Neuronal stem cell (in vitro differentiated cells): ENCODE data around the gene PROX1.

Experiments used
- DNase-seq: peaks from one replicate; pipeline ENCODE4 v3.0.0-alpha.2; 2013; ENCODE audit warnings: low spot score
- H2AFZ ChIP-seq: one replicate; pipeline ENCODE4 v1.6.1; 2013; ENCODE audit warnings: mild to moderate bottlenecking, low read length, inconsistent platforms
- H2AK5ac ChIP-seq: 2 replicates; pipeline ENCODE4 v1.6.1; 2013; ENCODE audit warnings: low read depth, mild to moderate bottlenecking, inconsistent platforms, low read length, moderate library complexity, mixed read lengths
- H2BK120ac ChIP-seq: 2 replicates; pipeline ENCODE4 v1.6.1; 2013; ENCODE audit warnings: low read depth, mild to moderate bottlenecking, inconsistent platforms, low read length, moderate library complexity, mixed read lengths
- H2BK12ac ChIP-seq: one replicate; pipeline ENCODE4 v1.6.1; 2013; ENCODE audit warnings: low read length, inconsistent platforms
- H2BK15ac ChIP-seq: 2 replicates; pipeline ENCODE4 v1.6.1; 2013; ENCODE audit warnings: mild to moderate bottlenecking, low read length, inconsistent platforms, mixed read lengths
- H2BK5ac ChIP-seq: one replicate; pipeline ENCODE4 v1.6.1; 2013; ENCODE audit warnings: inconsistent platforms, mild to moderate bottlenecking, low read length, moderate library complexity
- H3K14ac ChIP-seq: one replicate; pipeline ENCODE4 v1.6.1; 2013; ENCODE audit warnings: low read length, inconsistent platforms
- H3K18ac ChIP-seq: 2 replicates; pipeline ENCODE4 v1.6.1; 2013; ENCODE audit warnings: low read length, inconsistent platforms
- H3K23ac ChIP-seq: 2 replicates; pipeline ENCODE4 v1.6.1; 2013; ENCODE audit warnings: low read depth, mild to moderate bottlenecking, mixed read lengths, low read length, inconsistent platforms; ENCODE audit not compliant: poor library complexity
- H3K27ac ChIP-seq: replicated peaks from 3 replicates; pipeline ENCODE4 v1.5.1; 2013; ENCODE audit warnings: low read length, inconsistent platforms
- H3K27me3 ChIP-seq, 3 experiments: 2 replicates each; pipeline ENCODE4 v1.6.1; 2013; ENCODE audit warnings: low read length in 3 of 3, mild to moderate bottlenecking in 2 of 3, inconsistent platforms in 1 of 3, low read depth in 1 of 3, mixed read lengths in 1 of 3, moderate library complexity in 1 of 3; ENCODE audit not compliant: control insufficient read depth in 3 of 3, insufficient read depth in 3 of 3
- H3K36me3 ChIP-seq, 2 donors: replicated peaks in 1 of 2; 2 replicates each; pipeline ENCODE4 v1.6.1; 2013; ENCODE audit warnings: low read length in 2 of 2; ENCODE audit not compliant: control insufficient read depth in 2 of 2, insufficient read depth in 2 of 2
- H3K4ac ChIP-seq: 2 replicates; pipeline ENCODE4 v1.6.1; 2013; ENCODE audit warnings: inconsistent platforms, mild to moderate bottlenecking, low read length, moderate library complexity
- H3K4me1 ChIP-seq, 2 donors: 1 replicate in 1 of 2; 2 replicates in 1 of 2; pipeline ENCODE4 v1.6.1; 2013; ENCODE audit warnings: low read length in 2 of 2, low read depth in 1 of 2; ENCODE audit not compliant: control insufficient read depth in 2 of 2, insufficient read depth in 1 of 2
- H3K4me2 ChIP-seq: one replicate; pipeline ENCODE4 v1.6.1; 2013; ENCODE audit warnings: mild to moderate bottlenecking, low read length, inconsistent platforms; ENCODE audit not compliant: insufficient read depth, poor library complexity, severe bottlenecking
- H3K4me3 ChIP-seq, 2 donors: 2 replicates each; pipeline ENCODE4 v1.5.1; 2013; ENCODE audit warnings: low read length in 2 of 2, mild to moderate bottlenecking in 2 of 2, inconsistent platforms in 1 of 2, moderate library complexity in 1 of 2
- H3K79me1 ChIP-seq: one replicate; pipeline ENCODE4 v1.6.1; 2013; ENCODE audit warnings: low read depth, mild to moderate bottlenecking, inconsistent platforms, low read length, moderate library complexity
- H3K9ac ChIP-seq: one replicate; pipeline ENCODE4 v1.6.1; 2013; ENCODE audit warnings: mild to moderate bottlenecking, low read depth, low read length, inconsistent platforms; ENCODE audit not compliant: poor library complexity
- H3K9me3 ChIP-seq, 2 donors: replicated peaks in 1 of 2; 2 replicates each; pipeline versions ENCODE3 to v1.6.1; 2013; ENCODE audit warnings: low read length in 2 of 2, mild to moderate bottlenecking in 2 of 2, inconsistent platforms in 1 of 2, low read depth in 1 of 2, mixed read lengths in 1 of 2, moderate library complexity in 1 of 2; ENCODE audit not compliant: control insufficient read depth in 2 of 2, insufficient read depth in 1 of 2
- H4K8ac ChIP-seq: one replicate; pipeline ENCODE4 v1.6.1; 2013; ENCODE audit warnings: low read depth, mild to moderate bottlenecking, inconsistent platforms, low read length, moderate library complexity
- H4K91ac ChIP-seq: one replicate; pipeline ENCODE4 v1.6.1; 2013; ENCODE audit warnings: low read length, low read depth, mild to moderate bottlenecking, inconsistent platforms; ENCODE audit not compliant: poor library complexity
- WGBS, 2 donors: extraction: QIAGEN DNeasy Blood & Tissue Kit; methylation state at CpG; one replicate each; pipeline ENCODE4 v1.1.7; 2013; ENCODE audit warnings: missing lambda C conversion rate in 2 of 2, mixed read lengths in 1 of 2; ENCODE audit not compliant: insufficient read length in 2 of 2, insufficient replicate concordance in 1 of 2; ENCODE audit errors: extremely low coverage in 2 of 2; 5-methylcytosine and 5-hydroxymethylcytosine counted together

PROX1 gene

DNA sequence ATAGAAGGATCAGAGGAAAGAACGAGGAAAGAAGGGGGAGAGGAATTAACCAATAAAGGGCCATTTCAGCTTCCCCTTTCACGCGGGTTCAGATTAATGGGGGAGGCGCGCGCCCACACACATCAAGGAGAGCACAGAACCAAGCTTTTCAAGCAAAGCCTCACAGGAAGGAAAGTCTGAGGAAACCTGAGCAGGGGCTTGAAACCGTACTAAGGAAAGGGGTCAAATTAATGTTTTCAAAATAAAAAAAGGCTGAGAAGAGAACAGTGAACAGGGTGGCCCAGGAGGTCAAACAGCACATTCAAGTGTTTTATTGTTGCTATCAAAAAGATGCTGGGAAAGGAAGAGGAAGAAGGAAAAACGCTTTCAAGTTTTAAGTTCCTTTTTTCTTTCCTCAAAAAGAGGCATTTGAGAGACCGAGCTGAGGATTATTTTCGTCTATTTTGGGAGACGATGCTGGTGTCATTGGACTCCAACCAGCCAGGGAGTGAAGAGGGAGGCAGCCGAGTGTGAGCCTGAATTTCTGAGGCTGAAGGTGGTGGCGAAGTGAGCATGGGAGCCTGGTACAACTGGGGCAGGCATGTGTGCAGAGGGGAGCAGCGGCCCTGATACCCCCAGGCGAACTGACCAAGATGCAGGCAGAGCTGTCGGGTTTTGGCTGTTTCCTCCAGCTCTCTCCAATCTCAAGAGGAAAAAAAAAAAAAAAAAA, 88.4 kb downstream of the PROX1 start:
- Histone ChIP-seq H3K36me3 (no peaks in the 10 kb centered on the region), H3K4me2 (no peak overlapping the region), H3K4me1 (peaks cover 3 to 10% of the 10 kb centered on the region in 2 donors), H4K91ac (no peak overlapping the region), H2BK15ac (no peak overlapping the region), H3K4ac (no peak overlapping the region), H2BK5ac (no peak overlapping the region), H3K9me3 (no peaks in the 10 kb centered on the region), H3K14ac (peak overlapping the region; percentile 86), H3K27me3 (no peaks in the 10 kb centered on the region), H3K4me3 (no peak overlapping the region), H2BK120ac (no peak overlapping the region), H2AK5ac (no peak overlapping the region), H4K8ac (no peak overlapping the region), H3K18ac (peak overlapping the region; percentile 79), H3K9ac (no peak overlapping the region), H3K79me1 (no peaks in the 10 kb centered on the region), H3K23ac (no peak overlapping the region), H2BK12ac (no peak overlapping the region), H2AFZ (no peak overlapping the region), H3K27ac (no peak overlapping the region)
- no peak for DNase-seq
- WGBS, 2 donors, result no CpG with 5 or more reads among the region's 16 CpGs

DNA sequence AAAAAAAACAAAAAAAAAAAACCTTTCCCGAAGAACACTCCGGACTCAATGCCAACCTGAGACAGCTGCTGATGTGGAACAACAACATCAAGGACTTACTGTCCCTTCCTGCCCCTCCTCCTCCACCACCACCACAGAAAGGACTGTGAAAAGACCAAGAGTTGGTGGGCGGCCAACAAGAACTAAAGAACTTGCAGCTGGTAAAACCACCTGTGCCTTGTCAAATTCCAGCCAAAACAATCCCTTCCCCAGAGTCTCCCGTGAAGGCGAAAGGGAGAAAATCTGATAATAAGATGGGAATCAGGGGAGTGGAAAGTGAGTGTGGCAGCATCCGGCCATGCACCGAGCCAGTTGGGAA, 88.9 kb downstream of the PROX1 start:
- no peak overlapping the region for H3K27ac ChIP-seq
- no peak overlapping the region for H3K18ac ChIP-seq
- H3K27me3 ChIP-seq, result no peaks in the 10 kb centered on the region
- no peak overlapping the region for H2AK5ac ChIP-seq
- DNase-seq, result no peak
- H3K9ac ChIP-seq, result no peak overlapping the region
- H3K79me1 ChIP-seq, result no peaks in the 10 kb centered on the region
- no peak overlapping the region for H4K91ac ChIP-seq
- WGBS, 2 donors, result no CpG with 5 or more reads among the region's 7 CpGs
- no peak overlapping the region for H3K14ac ChIP-seq
- no peak overlapping the region for H3K4me2 ChIP-seq
- no peak overlapping the region for H3K4ac ChIP-seq
- no peak overlapping the region for H2BK5ac ChIP-seq
- no peak overlapping the region for H2BK12ac ChIP-seq
- no peak overlapping the region for H2BK15ac ChIP-seq
- no peak overlapping the region for H2BK120ac ChIP-seq
- H3K23ac ChIP-seq, result no peak overlapping the region
- H3K4me3 ChIP-seq, result no peak overlapping the region
- no peaks in the 10 kb centered on the region for H3K36me3 ChIP-seq
- H4K8ac ChIP-seq, result no peak overlapping the region
- no peak overlapping the region for H2AFZ ChIP-seq
- peaks cover 3 to 8% of the 10 kb centered on the region in 2 donors for H3K4me1 ChIP-seq
- H3K9me3 ChIP-seq, result no peaks in the 10 kb centered on the region

DNA sequence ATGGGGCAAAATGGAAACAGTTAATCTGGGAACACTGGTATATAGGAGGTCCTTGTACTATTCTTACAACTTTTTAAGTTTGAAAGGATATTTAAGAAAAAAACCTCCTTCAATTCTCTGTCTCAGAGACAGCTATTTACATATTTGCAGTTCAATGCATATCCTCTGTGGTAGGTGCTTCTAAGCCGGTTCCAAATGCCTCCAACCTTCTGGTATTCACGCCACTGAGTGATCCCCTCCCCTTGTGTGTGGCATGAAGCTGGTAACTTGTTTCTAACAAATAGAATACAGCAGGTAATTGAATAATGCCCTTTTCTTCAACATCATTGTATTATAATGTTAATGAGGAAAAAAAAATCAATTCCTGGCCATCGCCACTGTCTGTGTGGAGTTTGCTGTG, 91.2 kb downstream of the PROX1 start:
- no peak overlapping the region for H3K14ac ChIP-seq
- H3K18ac ChIP-seq, result no peak overlapping the region
- H3K9ac ChIP-seq, result no peak overlapping the region
- no peak overlapping the region for H3K4me2 ChIP-seq
- no peak overlapping the region for H2BK120ac ChIP-seq
- H3K9me3 ChIP-seq, result no peaks in the 10 kb centered on the region
- no peaks in the 10 kb centered on the region for H3K79me1 ChIP-seq
- H2AFZ ChIP-seq, result no peak overlapping the region
- peaks cover 3 to 8% of the 10 kb centered on the region in 2 donors for H3K4me1 ChIP-seq
- no peak overlapping the region for H4K8ac ChIP-seq
- DNase-seq, result no peak
- peaks cover 0 to 4% (median 0%) of the 10 kb centered on the region in 3 experiments for H3K27me3 ChIP-seq
- H2BK15ac ChIP-seq, result no peak overlapping the region
- no CpG with 5 or more reads among the region's 3 CpGs for WGBS, 2 donors
- H2AK5ac ChIP-seq, result no peak overlapping the region
- no peak overlapping the region for H2BK12ac ChIP-seq
- H3K36me3 ChIP-seq, result no peaks in the 10 kb centered on the region
- no peak overlapping the region for H3K27ac ChIP-seq
- no peak overlapping the region for H2BK5ac ChIP-seq
- no peak overlapping the region for H3K4ac ChIP-seq
- H3K4me3 ChIP-seq, result no peak overlapping the region
- no peak overlapping the region for H4K91ac ChIP-seq
- H3K23ac ChIP-seq, result no peak overlapping the region

DNA sequence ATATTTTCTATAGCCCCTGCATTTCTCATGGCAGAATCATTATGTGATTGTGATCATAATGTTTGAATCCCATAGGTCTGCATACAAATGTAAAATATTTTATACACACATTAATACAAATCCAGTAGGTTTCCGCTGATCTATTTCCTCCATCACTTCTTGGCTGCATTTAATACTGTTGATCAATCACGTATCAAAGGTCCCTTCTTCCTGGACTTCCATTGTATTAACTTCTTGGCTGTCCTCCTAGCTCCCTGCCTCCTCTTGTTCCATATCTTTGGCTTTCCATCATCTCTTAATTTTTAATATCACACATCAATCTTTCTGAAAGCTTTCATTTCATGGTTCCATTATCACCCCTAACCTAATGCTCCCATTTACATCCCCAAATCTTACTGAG, 97.6 kb downstream of the PROX1 start:
- Histone ChIP-seq H3K4me1 (no peaks in the 10 kb centered on the region), H2AK5ac (no peak overlapping the region), H3K79me1 (no peaks in the 10 kb centered on the region), H3K9me3 (no peaks in the 10 kb centered on the region), H3K4me2 (no peak overlapping the region), H2BK5ac (no peak overlapping the region), H4K91ac (no peak overlapping the region), H2AFZ (no peak overlapping the region), H3K18ac (no peak overlapping the region), H4K8ac (no peak overlapping the region), H3K4me3 (no peak overlapping the region), H2BK12ac (no peak overlapping the region), H3K27ac (no peak overlapping the region), H3K14ac (no peak overlapping the region), H3K27me3 (peaks cover 0 to 4% (median 0%) of the 10 kb centered on the region in 3 experiments), H2BK120ac (no peak overlapping the region), H3K23ac (no peak overlapping the region), H3K4ac (no peak overlapping the region), H3K36me3 (no peaks in the 10 kb centered on the region), H3K9ac (no peak overlapping the region), H2BK15ac (no peak overlapping the region)
- WGBS, 2 donors, result no CpG with 5 or more reads among the region's 2 CpGs
- no peak for DNase-seq
